ENCODE results near the gene LRFN5.

The LRFN5 gene

DNA sequence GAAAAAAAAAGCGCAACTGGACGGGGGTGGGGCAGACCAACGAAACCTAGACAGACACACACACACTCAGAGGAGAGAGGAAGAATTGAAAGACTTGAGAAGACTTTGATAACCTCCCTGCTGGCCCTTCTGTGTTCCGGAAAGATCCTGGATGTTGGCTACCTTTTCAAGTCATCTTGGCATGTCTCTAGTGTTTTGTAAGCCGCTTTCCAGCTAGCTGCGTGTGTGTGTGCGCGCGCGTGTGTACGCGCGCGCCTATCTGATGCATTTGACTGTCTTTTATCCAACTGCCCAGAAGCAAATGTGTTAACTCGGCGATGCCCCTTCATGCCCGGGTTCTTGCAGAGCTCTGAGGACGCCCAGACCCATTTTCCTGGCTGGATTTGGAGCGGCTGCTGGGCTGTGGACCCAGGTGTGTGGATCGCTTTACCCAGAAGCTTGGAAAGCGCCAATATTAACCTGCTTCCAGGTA lies 664 bp downstream of the LRFN5 start:
- H3K27me3 ChIP-seq (replicated peaks; ENCODE audit: insufficient read depth, low read length) = no peaks in the 10 kb centered on the region; the same call in 1 of the 2 replicates
- no peak for DNase-seq
- H3K27ac ChIP-seq (ENCODE audit: low read length) = no peak overlapping the region
- no peaks in the 10 kb centered on the region for H3K4me1 ChIP-seq (ENCODE audit: low read length)
- no peaks in the 10 kb centered on the region for H3K9me2 ChIP-seq (replicated peaks; ENCODE audit: insufficient read depth, low read length)
- no peaks in the 10 kb centered on the region for H3F3A ChIP-seq (ENCODE audit: insufficient read depth, low read length)
- 0 out of 2 replicates have a peak overlapping the region, but pooled peaks have one; percentile 19 for H2AFZ ChIP-seq (ENCODE audit: low read length)
- H4K20me1 ChIP-seq (ENCODE audit: insufficient read depth, low read length) = no peaks in the 10 kb centered on the region
- H3K79me2 ChIP-seq (ENCODE audit: low read length) = no peaks in the 10 kb centered on the region
- peak overlapping the region; percentile 66 for H3K4me2 ChIP-seq (ENCODE audit: low read depth, low read length)
- TF ChIP-seq EZH2 (optimal IDR thresholded peaks at IDR 0.05; ENCODE audit: low read depth, low read length) (no peak), EZH2phosphoT487 (IDR thresholded peaks at IDR 0.05; ENCODE audit: low read length) (no peak)
- TF ChIP-seq, protein P1, sequence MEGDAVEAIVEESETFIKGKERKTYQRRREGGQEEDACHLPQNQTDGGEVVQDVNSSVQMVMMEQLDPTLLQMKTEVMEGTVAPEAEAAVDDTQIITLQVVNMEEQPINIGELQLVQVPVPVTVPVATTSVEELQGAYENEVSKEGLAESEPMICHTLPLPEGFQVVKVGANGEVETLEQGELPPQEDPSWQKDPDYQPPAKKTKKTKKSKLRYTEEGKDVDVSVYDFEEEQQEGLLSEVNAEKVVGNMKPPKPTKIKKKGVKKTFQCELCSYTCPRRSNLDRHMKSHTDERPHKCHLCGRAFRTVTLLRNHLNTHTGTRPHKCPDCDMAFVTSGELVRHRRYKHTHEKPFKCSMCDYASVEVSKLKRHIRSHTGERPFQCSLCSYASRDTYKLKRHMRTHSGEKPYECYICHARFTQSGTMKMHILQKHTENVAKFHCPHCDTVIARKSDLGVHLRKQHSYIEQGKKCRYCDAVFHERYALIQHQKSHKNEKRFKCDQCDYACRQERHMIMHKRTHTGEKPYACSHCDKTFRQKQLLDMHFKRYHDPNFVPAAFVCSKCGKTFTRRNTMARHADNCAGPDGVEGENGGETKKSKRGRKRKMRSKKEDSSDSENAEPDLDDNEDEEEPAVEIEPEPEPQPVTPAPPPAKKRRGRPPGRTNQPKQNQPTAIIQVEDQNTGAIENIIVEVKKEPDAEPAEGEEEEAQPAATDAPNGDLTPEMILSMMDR (IDR thresholded peaks at IDR 0.05; ENCODE audit: low read length) = no peak
- peak overlapping the region; percentile 45 for H3K4me3 ChIP-seq (ENCODE audit: low read length)
- no peaks in the 10 kb centered on the region for H3K36me3 ChIP-seq (replicated peaks; ENCODE audit: insufficient read depth, low read length)
- H3K9me3 ChIP-seq (replicated peaks; ENCODE audit: insufficient read depth, low read length) = no peaks in the 10 kb centered on the region
- no peak overlapping the region for H3K9ac ChIP-seq (ENCODE audit: low read length)

DNA sequence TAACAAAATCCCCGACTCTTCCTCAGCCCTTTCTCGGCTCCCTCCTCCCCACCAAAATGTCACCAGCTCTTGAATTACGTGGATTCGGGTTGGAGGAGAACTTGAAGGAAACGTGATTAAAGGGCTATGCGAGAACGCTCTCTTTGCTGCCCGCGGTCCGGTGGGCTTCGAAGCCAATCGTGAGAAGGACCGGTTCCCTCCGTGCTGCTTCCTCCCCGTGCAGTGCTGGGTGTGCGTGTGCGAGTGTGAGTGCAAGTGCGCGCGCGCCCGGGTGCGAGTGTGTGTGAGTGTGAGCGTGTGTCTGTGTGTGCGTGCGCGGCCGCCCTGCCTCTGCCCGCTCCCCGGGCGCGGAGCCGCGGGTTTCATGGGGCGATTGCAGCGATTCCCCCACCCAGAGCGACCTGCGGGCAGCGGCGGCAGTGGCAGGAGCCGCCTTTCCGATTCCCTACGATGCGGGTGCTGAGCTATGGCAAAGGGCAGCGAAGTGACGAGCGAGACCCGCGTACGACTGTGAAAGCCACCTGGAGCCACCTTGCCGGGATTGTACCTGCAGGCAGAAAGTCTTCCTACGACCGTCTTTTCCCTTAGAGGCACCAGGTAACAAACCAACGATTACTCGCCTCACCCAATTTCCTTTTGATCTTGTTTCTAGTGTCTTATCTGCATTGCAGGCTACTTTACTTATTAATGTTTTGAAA lies 1.4 kb downstream of the LRFN5 start:
- H3K4me2 ChIP-seq (ENCODE audit: low read depth, low read length) = peak overlapping the region; percentile 66

DNA sequence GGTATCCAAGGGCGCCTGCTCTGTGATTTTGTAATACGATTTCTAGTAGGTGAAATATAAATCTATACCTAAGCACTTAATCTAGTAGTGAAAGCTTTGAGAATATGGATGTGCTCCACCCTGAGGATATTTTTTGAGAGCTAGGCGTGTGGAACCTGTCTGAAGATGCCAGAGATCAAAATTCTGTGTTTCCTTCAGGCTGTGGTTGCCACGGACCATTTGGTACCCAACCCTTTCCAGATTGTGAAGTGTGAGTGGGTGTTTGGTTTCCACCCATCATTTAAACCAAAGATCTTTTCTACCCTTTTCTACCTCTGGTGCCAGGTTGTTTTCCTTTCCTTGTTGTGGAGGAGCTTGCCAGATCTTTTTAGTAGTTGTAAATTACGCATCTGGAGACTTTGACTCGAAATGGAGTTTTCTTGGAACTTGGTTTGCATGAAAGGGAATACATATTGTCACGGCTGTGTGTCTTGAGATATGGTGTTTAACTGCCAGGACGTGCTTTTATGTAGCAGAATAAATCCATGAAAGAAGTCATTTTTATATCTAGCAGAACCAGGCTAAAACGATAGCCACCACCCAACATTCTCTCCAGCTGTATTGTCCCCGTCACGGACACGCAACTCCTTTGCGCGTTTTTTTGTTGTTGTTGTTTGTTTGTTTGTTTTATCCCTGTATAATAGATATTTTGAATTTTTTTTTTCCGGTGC lies 2.2 kb downstream of the LRFN5 start:
- TF ChIP-seq EZH2 (optimal IDR thresholded peaks at IDR 0.05; ENCODE audit: low read depth, low read length) (no peak), EZH2phosphoT487 (IDR thresholded peaks at IDR 0.05; ENCODE audit: low read length) (no peak)
- TF ChIP-seq, protein P1 (IDR thresholded peaks at IDR 0.05; ENCODE audit: low read length) = no peak
- no peak overlapping the region for H3K4me3 ChIP-seq (ENCODE audit: low read length)

More for the DNA sequence above, 1.4 kb downstream of the LRFN5 start:
- H3K27me3 ChIP-seq (replicated peaks; ENCODE audit: insufficient read depth, low read length) = no peaks in the 10 kb centered on the region; the same call in 1 of the 2 replicates
- H3K27ac ChIP-seq (ENCODE audit: low read length) = no peak overlapping the region
- H3K9me2 ChIP-seq (replicated peaks; ENCODE audit: insufficient read depth, low read length) = no peaks in the 10 kb centered on the region
- H3K9ac ChIP-seq (ENCODE audit: low read length) = no peak overlapping the region
- no peaks in the 10 kb centered on the region for H3K36me3 ChIP-seq (replicated peaks; ENCODE audit: insufficient read depth, low read length)
- DNase-seq = no peak
- TF ChIP-seq, protein P1 (IDR thresholded peaks at IDR 0.05; ENCODE audit: low read length) = no peak
- no peak for TF ChIP-seq EZH2 (optimal IDR thresholded peaks at IDR 0.05; ENCODE audit: low read depth, low read length)
- TF ChIP-seq EZH2phosphoT487 (IDR thresholded peaks at IDR 0.05; ENCODE audit: low read length) = no peak
- no peaks in the 10 kb centered on the region for H3F3A ChIP-seq (ENCODE audit: insufficient read depth, low read length)
- peak overlapping the region; percentile 45; the same call in 1 of the 2 replicates for H3K4me3 ChIP-seq (ENCODE audit: low read length)
- H3K79me2 ChIP-seq (ENCODE audit: low read length) = no peaks in the 10 kb centered on the region
- no peaks in the 10 kb centered on the region for H4K20me1 ChIP-seq (ENCODE audit: insufficient read depth, low read length)
- H2AFZ ChIP-seq (ENCODE audit: low read length) = no peak overlapping the region
- no peaks in the 10 kb centered on the region for H3K9me3 ChIP-seq (replicated peaks; ENCODE audit: insufficient read depth, low read length)
- no peaks in the 10 kb centered on the region for H3K4me1 ChIP-seq (ENCODE audit: low read length)

More for the DNA sequence above, 2.2 kb downstream of the LRFN5 start:
- Histone ChIP-seq H3K4me2 (ENCODE audit: low read depth, low read length) (peak overlapping the region; percentile 66; the same call in 1 of the 2 replicates), H2AFZ (ENCODE audit: low read length) (no peak overlapping the region), H3K9me3 (replicated peaks; ENCODE audit: insufficient read depth, low read length) (no peaks in the 10 kb centered on the region), H3K36me3 (replicated peaks; ENCODE audit: insufficient read depth, low read length) (no peaks in the 10 kb centered on the region), H3K9ac (ENCODE audit: low read length) (no peak overlapping the region), H3K9me2 (replicated peaks; ENCODE audit: insufficient read depth, low read length) (no peaks in the 10 kb centered on the region), H3K79me2 (ENCODE audit: low read length) (no peaks in the 10 kb centered on the region), H3K27me3 (replicated peaks; ENCODE audit: insufficient read depth, low read length) (no peaks in the 10 kb centered on the region; the same call in 1 of the 2 replicates), H3F3A (ENCODE audit: insufficient read depth, low read length) (no peaks in the 10 kb centered on the region), H3K27ac (ENCODE audit: low read length) (no peak overlapping the region), H3K4me1 (ENCODE audit: low read length) (no peaks in the 10 kb centered on the region), H4K20me1 (ENCODE audit: insufficient read depth, low read length) (no peaks in the 10 kb centered on the region)
- no peak for DNase-seq

Measured in MM.1S (cell line).